ENCODE measurements around the gene CNOT4.

DNA sequence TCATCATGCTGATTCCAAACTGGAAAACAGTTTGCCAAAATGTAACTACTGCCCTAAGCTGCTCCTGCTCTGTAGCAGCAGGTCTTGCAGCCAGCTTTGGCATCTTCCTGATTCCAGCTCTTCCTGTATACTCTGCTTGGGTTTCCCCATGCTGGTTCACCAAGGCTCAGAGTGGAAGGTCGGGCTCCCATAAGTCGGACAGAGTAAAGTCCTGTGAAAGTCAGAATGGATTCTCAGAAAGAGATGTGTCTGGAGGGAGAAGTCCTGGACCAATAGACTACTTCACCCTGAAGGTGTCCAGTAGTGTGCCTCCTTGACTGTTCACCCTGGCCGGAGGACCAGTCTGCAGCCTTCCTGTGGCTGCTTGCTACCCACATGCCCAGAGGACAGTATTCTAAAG, 182.4 kb downstream of the CNOT4 start:
- TF ChIP-seq, protein P1, sequence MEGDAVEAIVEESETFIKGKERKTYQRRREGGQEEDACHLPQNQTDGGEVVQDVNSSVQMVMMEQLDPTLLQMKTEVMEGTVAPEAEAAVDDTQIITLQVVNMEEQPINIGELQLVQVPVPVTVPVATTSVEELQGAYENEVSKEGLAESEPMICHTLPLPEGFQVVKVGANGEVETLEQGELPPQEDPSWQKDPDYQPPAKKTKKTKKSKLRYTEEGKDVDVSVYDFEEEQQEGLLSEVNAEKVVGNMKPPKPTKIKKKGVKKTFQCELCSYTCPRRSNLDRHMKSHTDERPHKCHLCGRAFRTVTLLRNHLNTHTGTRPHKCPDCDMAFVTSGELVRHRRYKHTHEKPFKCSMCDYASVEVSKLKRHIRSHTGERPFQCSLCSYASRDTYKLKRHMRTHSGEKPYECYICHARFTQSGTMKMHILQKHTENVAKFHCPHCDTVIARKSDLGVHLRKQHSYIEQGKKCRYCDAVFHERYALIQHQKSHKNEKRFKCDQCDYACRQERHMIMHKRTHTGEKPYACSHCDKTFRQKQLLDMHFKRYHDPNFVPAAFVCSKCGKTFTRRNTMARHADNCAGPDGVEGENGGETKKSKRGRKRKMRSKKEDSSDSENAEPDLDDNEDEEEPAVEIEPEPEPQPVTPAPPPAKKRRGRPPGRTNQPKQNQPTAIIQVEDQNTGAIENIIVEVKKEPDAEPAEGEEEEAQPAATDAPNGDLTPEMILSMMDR (conservative IDR thresholded peaks at IDR 0.05 in 1 of 2, IDR thresholded peaks at IDR 0.05 in 1 of 2; ENCODE audit: low read depth in 1 of 2, low read length in 2 of 2) = no peak
- TF ChIP-seq EZH2 (IDR thresholded peaks at IDR 0.05; ENCODE audit: low read length, missing control alignments) = no peak

Measured in fibroblast of lung (primary cell).